Endothelial cell of umbilical vein (primary cell): ENCODE measurements around the gene TGM6.
A peak's percentile ranks its signal among the peaks of the same experiment; 100 is the strongest.

ENCODE experiments used
- CTCF ChIP-seq, 2 donors: IDR thresholded peaks; 1 replicate in 1 of 2; 2 replicates in 1 of 2; pipeline ENCODE4 v1.5.1; 2011; ENCODE audit warnings: low read length in 2 of 2, mild to moderate bottlenecking in 2 of 2, moderate library complexity in 2 of 2, control low read depth in 1 of 2, inconsistent platforms in 1 of 2, low read depth in 1 of 2; ENCODE audit not compliant: insufficient read depth in 1 of 2; ENCODE audit errors: extremely low read depth in 1 of 2
- EZH2 ChIP-seq: IDR thresholded peaks from 2 replicates; pipeline ENCODE4 v1.6.1; 2012; ENCODE audit warnings: borderline replicate concordance, low read depth, mild to moderate bottlenecking, moderate library complexity, low read length, inconsistent platforms; ENCODE audit not compliant: severe bottlenecking
- GATA2 ChIP-seq: IDR thresholded peaks from 2 replicates; pipeline ENCODE4 v1.7.0; 2011; ENCODE audit warnings: low read depth, mild to moderate bottlenecking, moderate library complexity, mixed read lengths, low read length; ENCODE audit not compliant: insufficient read length, insufficient read depth
- JUN ChIP-seq: IDR thresholded peaks from 2 replicates; pipeline ENCODE4 v1.6.1; 2011; ENCODE audit warnings: borderline replicate concordance, low read depth; ENCODE audit not compliant: insufficient read length, insufficient read depth
- MYC ChIP-seq: IDR thresholded peaks from one replicate; pipeline ENCODE4 v1.6.1; 2011; ENCODE audit warnings: mild to moderate bottlenecking, low read depth, low read length
- POLR2A ChIP-seq: IDR thresholded peaks from 2 replicates; pipeline ENCODE4 v1.6.1; 2012; ENCODE audit warnings: low read depth, mild to moderate bottlenecking, control low read depth, low read length
- POLR2AphosphoS5 ChIP-seq: IDR thresholded peaks from 2 replicates; pipeline ENCODE4 v1.6.1; 2012; ENCODE audit warnings: low read depth, mild to moderate bottlenecking, control low read depth, low read length, moderate library complexity; ENCODE audit not compliant: insufficient read depth
- TF ChIP-seq, protein P1 (sequence below): IDR thresholded peaks from 2 replicates; pipeline ENCODE4 v1.6.1; 2011; ENCODE audit not compliant: insufficient read depth, insufficient read length

- no peak for TF ChIP-seq CTCF (IDR thresholded peaks at IDR 0.05; ENCODE audit: extremely low read depth in 1 of 2, insufficient read depth in 1 of 2, low read depth in 1 of 2, low read length in 2 of 2)
- TF ChIP-seq POLR2A = peak; percentile 98
- no peak for TF ChIP-seq JUN
- TF ChIP-seq EZH2 = no peak
- peak; percentile 95 for TF ChIP-seq POLR2AphosphoS5
- no peak for TF ChIP-seq GATA2
- TF ChIP-seq, protein P1, sequence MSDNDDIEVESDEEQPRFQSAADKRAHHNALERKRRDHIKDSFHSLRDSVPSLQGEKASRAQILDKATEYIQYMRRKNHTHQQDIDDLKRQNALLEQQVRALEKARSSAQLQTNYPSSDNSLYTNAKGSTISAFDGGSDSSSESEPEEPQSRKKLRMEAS = no peak
- no peak for TF ChIP-seq MYC
Observed at GRCh38 chr20:2470423-2471193, 89.9 kb downstream of the TGM6 start, which contains the start of gene SNRPB.
